Activated CD4-positive, alpha-beta memory T cell treated with anti-CD3 and anti-CD28 coated beads, Interleukin-2, amount 10 ng/mL, durations not matched to agents 7 days and 5 days (primary cell): ENCODE data around the gene OR56A1. TPM values are rescaled to one million over a fixed set of nuclear protein-coding genes. Genes with fewer than 3 reads are reported as not detected.

ENCODE experiments used
- total RNA-seq, 2 experiments: library from RNA; stranded (reverse); gene quantifications; one replicate each; pipeline ENCODE4 v1.2.3, GENCODE V29; 2021

The OR56A1 gene
- total RNA-seq, 2 experiments from 2014 or later: not detected

Other genes starting within 250 kb of the OR56A1 start
- not detected for gene OR52N5, start 247.4 kb downstream of the OR56A1 start, total RNA-seq
- not detected for gene OR52N1, start 239.5 kb downstream of the OR56A1 start, total RNA-seq
- not detected for gene OR52N2, start 221.8 kb downstream of the OR56A1 start, total RNA-seq
- gene OR52E6, start 188.9 kb downstream of the OR56A1 start, total RNA-seq: not detected
- not detected for gene OR52E8, start 173.1 kb downstream of the OR56A1 start, total RNA-seq
- not detected for gene OR52E4, start 150.1 kb downstream of the OR56A1 start, total RNA-seq
- gene OR52E5, start 137.6 kb downstream of the OR56A1 start, total RNA-seq: not detected
- not detected for gene OR56A3, start 88.5 kb downstream of the OR56A1 start, total RNA-seq
- not detected for gene OR56A5, start 62.3 kb downstream of the OR56A1 start, total RNA-seq
- gene OR52L1, start 43.8 kb downstream of the OR56A1 start, total RNA-seq: not detected
- gene OR56A4, start 23.8 kb downstream of the OR56A1 start, total RNA-seq: under 1 TPM in 1 of 2 experiments, not detected in 1; 0.05 TPM
- gene OR56B4, start 76.9 kb upstream of the OR56A1 start, total RNA-seq: not detected
- gene OR52B2, start 139.6 kb upstream of the OR56A1 start, total RNA-seq: not detected
- gene OR52W1, start 168.5 kb upstream of the OR56A1 start, total RNA-seq: not detected
- gene C11orf42, start 174.8 kb upstream of the OR56A1 start, total RNA-seq: not detected
- 10 to 100 TPM; 19.1 to 19.2 TPM for gene FHIP1B, start 203.9 kb upstream of the OR56A1 start, total RNA-seq
- gene CNGA4, start 208.3 kb upstream of the OR56A1 start, total RNA-seq: under 1 TPM; 0.20 to 0.30 TPM
- not detected for gene CCKBR, start 229.1 kb upstream of the OR56A1 start, total RNA-seq